Measurements from ENCODE around the gene C17orf107.
"Not testable (repeated sequence)": the region's sequence is repeated elsewhere in the genome, so short reads cannot be mapped to it uniquely, and the experiment has no call there.

Gene C17orf107

DNA sequence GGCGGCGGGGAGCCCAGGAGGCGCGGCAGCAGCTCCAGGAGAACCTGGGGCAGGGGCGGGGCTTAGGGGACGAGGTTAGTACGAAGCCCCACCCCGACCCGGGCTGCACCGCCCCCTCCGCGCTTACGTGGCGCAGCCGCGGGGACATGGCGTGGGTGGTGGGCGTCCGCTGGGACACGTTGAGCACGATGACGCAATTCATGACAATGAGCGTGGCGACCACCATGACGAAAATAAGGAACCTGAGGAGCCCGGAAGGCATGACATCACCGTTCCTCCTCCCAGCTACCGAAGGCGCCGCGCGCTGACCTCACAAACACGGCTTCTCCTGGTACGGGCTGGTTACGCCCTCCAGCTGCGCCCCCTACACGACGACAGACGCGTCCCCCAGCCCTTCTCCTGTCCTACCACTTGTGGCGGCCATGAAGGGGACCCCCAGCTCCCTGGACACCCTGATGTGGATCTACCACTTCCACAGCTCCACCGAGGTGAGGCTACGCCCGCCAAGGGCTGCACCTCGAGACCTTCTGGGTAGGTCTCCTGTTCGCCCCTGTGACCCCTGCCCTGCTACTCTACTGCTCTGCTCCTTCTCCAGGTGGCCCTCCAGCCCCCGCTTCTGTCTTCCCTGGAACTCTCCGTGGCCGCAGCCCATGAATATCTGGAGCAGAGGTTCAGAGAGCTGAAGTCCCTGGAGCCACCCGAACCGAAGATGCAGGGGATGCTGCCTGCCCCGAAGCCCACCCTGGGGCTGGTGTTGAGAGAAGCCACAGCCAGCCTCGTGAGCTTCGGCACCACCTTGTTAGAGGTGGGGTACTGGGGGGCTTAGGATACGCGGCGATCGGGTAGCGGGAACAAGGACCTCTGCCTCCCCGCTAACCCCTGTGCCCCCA is at the start of gene C17orf107:
TSS of gene C17orf107 (plus strand) at position 196 of the 890 bp plus-strand sequence. CDS start at position 423, 227 bp downstream.
- peak; percentile 36 for DNase-seq (ENCODE audit: low read depth)

DNA sequence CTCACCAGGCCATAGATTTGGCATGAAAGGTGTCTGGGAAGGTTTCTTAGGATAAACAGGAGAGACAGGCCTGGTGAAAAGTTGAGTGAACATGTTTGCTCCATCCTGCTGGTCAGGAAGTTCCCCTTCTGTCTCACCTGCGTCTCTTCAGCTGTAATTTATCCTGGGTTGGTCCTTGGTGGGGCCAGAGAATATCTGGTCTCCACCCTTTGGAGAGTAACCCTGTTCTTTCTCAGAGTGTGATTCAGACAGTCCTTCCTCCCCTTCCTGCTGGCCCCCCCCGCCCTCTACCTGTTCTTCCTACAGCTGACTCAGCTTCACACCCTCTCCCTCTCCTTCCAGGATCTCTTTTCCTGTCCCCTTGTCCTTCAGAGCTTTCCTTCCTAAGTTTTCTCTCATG is 49.1 kb upstream of the C17orf107 start:
- DNase-seq (ENCODE audit: low read depth) = no peak

DNA sequence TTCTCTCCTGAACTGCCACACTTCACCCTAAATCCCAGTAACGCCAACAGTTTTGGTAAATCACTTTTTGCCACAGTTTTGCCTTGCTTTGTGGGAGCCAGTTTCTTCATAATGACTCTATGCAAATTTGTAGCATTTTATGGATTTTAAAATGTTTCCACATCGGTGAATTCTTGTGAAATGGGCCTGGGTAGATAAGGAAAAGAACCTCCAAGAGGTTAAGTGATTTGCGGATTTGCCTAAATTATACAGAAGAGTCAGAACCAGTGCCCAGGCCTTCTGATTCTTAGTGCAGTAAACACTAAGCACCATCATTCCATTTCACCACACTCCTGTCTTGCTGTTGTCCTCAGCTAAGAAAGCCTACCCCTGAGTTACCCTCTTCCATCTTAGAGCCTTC is 48.3 kb upstream of the C17orf107 start:
- no peak for DNase-seq (ENCODE audit: low read depth)

DNA sequence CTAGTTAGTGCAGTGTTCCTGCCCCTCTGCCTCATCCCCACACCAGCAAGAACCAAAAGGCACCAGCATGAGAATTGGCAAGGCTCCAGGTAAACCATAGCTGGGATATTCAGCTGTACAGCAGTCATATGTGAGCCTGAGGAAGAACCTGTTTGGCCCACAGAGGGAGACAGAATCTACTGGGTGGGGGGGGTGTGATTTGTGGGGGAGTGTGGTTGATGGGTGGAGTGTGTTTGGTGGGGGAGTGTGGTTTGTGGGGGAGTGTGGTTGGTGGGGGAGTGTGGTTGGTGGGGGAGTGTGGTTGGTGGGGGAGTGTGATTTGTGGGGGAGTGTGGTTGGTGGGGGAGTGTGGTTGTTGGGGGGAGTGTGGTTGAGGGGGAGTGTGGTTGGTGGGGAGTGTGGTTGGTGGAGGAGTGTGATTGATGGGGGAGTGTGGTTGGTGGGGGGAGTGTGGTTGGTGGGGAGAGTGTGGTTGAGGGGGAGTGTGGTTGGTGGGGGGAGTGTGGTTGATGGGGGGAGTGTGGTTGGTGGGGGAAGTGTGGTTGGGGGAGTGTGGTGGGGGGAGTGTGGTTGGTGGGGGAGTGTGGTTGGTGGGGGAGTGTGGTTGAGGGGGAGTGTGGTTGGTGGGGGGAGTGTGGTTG is 46.6 kb upstream of the C17orf107 start:
- peak; percentile 29 for DNase-seq (ENCODE audit: low read depth)

DNA sequence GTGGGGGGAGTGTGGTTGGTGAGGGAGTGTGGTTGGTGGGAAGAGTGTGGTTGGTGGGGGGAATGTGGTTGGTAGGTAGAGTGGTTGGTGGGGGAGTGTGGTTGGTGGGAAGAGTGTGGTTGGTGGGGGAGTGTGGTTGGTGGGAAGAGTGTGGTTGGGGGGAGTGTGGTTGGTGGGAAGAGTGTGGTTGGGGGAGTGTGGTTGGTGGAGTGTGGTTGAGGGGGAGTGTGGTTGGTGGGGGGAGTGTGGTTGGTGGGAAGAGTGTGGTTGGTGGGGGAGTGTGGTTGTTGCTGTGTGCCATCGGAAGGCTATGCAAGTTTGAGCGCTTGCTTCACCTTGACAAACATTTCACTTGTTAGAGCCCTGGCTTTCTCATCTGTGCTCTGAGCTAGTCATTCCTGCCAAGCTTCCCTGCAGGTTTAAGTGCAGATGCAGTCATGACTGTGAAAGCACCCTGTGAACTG is 46.1 kb upstream of the C17orf107 start:
- no peak for DNase-seq (ENCODE audit: low read depth)

DNA sequence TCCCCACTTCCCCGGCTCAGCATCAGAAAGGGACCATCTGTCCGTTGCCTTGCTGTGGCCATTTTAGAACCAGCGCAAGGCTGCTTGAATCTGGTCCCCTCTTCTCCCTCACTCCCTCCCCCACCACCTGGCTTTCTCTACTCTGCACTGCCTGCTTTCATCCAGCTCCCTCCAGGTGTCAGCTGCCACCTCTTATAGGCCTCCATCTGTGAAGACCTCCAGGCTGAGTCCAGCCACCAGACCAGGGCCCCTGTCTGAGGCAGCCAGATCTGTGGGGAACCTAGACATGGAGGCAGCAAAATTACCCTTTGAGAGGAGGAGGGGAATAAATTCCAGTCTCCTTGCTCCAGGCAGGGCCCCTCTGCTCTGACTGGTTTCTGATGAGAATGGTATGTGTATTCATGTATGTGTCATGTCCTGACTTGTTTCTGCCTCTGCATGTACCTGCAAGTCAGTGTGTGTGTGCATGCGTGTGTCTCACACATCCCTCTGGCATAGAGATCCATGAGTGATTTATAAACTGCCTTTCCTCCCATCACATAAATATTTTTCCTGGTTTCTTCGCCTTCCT is 45.1 kb upstream of the C17orf107 start:
- DNase-seq (ENCODE audit: low read depth) = no peak

DNA sequence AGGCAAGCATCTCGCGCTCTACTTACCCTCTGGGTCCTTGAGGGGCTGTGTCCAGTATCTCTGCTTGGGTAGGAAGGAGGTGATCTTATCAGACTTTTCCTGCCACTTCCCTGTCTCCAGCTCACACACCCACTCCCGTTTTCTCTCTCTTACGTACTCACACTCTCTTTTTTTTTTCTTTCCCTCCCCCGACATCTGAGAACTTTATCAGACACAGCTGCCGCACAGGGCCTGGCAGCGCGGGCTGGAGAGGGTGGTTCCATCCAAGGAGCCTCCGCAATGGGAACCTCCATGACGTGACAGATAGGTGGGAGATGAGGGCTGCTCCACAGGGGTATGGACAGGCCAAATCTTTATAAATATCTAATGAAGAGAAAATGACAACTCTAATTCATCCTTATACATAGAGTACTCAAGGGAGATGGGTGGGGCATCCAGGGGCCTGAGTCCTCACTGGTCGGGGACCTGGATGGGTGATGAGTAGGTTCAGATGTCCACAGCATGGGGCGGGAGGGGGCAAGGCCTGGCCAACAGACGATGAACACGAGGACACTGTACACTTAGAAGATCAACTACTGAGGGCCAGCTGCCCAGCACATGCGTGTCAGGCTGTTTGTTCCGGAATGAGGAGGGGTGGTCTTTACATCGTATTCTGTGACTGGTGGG is 42.9 kb upstream of the C17orf107 start:
- no peak for DNase-seq (ENCODE audit: low read depth)

DNA sequence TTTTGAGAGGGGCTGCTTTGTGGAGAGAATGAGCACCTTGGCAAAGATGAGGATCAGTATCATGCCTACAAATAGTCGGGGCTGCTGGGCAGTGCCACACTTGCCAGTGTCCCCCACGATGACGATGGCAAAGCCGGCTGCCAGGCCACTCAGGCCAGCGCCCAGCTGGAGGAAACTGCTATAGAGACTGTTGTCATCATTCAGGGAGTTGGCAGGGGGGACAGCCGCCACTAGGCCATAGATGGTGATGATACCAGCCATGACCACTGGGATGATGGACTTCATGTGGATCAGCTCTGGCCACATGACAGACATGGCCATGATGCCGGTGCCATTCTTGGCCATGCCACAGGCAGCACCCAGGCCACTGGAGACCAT is 42.4 kb upstream of the C17orf107 start:
- no peak for DNase-seq (ENCODE audit: low read depth)

DNA sequence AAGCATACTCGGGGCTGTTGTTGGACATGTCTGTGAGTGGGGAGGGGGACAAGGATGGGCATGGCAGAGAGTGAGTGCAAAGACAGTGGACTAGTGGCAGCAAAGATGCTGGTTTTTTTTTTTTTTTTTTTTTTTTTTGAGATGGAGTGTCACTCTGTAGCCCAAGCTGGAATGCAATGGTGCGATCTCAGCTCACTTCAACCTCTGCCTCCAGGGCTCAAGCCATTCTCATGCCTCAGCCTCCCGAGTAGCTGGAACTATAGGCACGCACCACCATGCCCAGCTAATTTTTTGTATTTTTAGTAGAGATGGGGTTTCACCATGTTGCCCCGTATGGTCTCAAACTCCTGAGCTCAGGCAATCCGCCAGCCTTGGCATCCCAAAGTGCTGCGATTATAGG is 42.0 kb upstream of the C17orf107 start:
- DNase-seq (ENCODE audit: low read depth) = not testable (repeated sequence)

DNA sequence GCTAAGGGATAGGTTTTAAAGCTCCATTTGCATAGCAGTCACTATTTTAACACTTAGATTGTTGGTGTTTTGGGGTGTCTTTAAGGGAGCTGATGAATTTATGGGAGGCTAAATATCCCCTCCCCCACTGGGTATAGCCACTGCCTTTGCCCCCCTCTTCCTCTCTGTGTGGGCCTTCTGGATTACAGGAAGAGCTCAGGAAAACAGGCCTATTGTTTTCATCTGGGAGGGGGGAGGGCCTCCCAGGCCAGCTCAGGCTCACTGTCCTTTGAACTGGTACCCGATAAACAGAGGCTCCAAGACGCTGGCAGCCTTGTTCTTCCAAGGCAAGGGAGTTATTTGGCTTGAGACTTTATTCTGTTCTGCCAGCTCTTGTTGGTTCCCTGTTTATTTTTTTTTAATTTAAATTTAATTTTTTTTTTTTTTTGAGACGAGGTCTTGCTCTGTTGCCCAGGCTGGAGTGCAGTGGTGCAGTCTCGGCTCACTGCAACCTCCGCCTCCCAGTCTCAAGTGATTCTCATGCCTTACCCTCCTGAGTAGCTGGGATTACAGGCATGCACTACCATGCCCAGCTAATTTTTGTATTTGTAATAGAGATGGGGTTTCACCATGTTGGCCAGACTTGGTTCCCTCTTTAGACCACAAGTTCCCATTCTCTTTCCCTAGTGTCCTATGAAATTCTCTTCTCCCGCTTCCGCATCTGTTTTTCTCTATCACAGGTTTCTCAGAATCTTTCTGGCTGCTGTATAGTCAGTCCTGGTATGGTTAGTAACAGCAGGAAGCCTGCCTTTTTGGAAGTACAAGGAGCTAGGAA is 41.1 kb upstream of the C17orf107 start:
- no peak for DNase-seq (ENCODE audit: low read depth)

DNA sequence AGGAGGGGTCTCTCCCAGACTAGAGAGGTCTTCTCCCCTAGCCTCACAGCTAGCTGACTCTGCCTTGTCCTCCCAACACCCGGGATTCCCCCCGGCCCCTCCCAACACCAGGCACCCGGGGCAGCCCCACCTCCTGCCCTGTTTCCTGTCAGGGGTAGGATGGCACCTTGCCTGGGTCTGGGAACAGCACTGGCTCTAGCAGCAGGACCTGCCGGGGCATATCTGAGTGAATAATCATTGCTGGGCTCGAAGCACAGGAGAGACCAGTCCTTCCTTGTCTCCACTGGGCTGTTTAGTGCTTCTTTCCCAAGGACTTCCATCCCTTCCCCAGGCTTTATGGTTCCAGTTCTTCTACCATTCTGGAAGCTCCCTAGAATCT is 40.5 kb upstream of the C17orf107 start:
- no peak for DNase-seq (ENCODE audit: low read depth)

DNA sequence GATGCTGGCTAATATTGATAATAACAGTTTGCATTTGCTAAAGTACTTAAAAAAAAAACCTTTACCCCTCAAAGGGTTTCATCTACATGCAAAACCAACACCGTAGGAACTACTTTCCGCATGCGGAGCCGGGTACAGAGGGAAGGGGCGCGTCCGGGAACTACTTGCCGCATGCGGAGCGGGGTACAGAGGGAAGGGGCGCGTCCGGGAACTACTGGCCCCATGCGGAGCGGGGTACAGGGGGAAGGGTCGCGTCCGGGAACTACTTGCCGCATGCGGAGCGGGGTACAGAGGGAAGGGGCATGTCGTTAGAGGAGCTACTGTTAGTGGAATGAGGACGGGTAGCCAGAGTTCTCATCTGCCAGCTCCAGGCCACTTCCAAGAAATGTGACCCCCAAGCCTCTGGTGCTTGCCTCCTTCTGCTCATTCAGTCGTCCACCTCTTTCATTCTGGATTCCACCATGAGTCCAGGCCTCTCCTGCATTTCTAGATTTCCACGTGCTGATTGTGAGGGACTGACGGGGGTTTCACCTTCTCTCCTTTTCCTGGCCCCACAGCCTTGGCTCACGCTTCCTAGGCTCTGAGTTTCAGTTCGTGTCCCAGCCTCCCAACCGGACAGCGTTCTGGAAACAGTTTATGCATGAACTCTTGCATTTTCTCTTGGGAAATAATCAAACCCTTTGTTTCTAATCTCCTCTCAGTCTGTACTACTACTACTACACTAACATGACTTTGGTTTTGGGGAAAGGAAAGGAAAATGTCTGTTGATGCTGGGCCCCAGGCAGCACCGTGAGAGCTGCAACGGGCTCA is 39.3 kb upstream of the C17orf107 start:
- DNase-seq (ENCODE audit: low read depth) = no peak

DNA sequence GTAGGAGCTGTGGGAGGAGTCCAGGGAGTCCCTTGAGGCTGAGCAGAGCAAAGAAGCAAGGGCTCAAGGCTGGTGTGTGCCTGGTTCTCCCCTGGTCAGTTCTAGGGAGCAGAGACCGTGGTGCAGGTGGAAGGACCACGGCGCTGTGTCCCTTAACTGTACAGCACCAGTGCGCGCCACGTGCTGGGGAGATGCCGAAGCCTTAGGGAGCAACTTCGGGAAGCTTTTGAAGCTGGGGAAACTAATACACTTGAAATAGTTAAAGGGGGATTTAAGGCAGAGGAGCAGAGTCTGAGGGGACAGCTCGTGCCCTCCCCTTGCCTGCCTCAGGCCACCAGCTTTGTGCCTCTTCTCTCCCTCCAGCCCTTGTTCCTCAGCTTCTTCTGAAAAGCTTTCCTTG is 38.7 kb upstream of the C17orf107 start:
- no peak for DNase-seq (ENCODE audit: low read depth)

DNA sequence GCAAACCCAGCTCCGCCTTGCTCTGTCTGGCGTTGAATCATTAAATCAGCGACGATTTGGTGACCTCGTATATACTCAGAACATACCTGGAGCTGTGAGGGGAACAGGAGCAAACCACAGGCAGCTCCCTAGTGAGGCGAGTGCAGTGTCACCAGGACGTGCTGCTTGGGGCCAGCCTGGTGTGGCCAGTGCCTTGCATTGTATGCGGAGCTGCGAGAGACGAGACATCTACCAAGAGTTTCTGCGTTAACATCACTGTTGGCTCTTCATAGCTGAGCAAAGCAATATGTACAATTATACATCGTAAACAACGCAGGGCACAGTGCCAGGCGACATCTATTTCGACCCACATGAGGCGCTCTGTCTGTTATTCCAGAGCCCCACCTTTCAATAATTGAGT is 38.3 kb upstream of the C17orf107 start:
- no peak for DNase-seq (ENCODE audit: low read depth)

DNA sequence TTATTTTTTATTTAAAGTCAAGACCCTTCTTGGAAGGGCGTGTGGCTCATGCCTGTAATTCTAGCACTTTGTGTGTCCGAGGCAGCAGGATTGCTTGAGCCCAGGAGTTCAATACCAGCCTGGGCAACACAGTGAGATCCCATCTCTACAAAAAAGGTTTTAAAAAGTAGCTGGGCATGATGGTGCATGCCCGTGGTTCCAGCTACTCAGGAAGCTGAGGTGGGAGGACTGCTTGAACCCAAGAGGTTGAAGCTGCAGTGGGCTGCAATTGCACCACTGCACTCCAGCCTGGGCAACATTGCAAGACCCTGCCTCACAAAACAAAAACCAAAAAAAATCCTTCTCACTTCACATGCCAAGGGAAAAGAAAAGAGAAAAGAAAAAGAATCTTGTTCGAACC is 36.6 kb upstream of the C17orf107 start:
- no peak for DNase-seq (ENCODE audit: low read depth)

DNA sequence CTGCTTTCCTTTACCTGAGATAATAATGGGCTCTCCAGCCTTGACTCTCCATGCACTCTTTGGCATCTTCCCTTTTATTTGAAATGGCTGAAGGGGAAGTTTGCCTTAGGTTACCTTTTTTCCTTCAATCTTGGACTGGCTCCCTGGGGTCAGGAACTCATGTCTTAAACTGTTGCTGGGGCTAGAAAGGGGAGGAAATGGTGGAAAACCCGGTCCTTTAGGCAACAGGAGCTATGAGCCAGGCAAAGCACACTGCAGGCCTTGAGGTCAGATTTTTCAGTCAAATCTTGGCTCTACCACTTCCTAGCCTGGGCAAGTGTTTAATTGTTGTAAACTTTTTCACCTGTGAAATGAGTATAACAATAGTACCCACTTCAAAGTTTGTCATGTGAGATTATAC is 36.0 kb upstream of the C17orf107 start:
- no peak for DNase-seq (ENCODE audit: low read depth)

DNA sequence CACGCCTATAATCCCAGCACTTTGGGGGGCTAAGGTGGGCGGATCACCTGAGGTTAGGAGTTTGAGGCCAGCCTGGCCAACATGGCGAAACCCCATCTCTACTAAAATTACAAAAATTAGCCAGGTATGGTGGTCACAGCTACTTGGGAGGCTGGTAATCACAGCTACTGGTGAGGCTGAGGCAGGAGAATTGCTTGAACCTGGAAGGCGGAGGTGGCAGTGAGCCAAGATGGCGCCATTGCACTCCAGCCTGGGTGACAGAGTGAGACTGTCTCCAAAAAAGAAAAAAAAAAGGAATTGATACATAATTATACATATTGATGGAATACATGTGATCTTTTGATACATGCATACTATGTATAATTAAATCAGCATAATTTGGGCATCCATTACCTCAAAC is 31.8 kb upstream of the C17orf107 start:
- DNase-seq (ENCODE audit: low read depth) = not testable (repeated sequence)

DNA sequence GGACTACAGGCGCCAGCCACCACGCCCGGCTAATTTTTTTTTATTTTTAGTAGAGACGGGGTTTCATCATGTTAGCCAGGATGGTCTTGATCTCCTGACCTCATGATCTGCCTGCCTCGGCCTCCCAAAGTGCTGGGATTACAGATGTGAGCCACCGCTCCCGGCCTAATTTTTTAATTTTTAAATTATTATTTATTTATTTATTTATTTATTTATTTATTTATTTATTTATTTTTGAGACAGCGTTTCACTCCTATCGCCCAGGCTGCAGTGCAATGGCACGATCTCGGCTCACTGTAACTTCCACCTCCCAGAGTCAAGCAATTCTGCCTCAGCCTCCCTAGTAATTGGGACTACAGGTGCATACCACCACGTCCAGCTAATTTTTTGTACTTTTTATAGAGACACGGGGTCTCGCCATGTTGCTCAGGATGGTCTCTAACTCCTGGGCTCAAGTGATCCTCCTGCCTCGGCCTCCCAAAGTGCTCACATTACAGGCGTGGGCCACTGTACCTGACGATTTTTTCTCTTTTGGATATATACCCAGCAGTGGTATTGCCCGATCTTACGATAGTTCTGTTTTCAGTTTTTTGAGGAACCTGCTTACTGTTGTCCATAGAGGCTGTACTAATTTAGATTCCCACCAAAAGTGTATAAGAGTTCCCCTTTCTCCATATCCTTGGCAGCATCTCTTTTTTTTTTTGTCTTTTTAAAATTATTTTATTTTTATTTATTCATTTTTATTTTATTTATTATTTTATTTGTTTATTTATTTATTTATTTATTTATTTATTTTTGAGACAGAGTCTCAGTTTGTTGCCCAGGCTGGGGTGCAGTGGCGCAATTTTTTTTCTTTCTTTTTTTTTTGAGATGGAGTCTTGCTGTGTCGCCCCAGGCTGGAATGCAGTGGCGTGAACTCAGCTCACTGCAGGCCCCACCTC is 30.0 kb upstream of the C17orf107 start:
- DNase-seq (ENCODE audit: low read depth) = not testable (repeated sequence)

DNA sequence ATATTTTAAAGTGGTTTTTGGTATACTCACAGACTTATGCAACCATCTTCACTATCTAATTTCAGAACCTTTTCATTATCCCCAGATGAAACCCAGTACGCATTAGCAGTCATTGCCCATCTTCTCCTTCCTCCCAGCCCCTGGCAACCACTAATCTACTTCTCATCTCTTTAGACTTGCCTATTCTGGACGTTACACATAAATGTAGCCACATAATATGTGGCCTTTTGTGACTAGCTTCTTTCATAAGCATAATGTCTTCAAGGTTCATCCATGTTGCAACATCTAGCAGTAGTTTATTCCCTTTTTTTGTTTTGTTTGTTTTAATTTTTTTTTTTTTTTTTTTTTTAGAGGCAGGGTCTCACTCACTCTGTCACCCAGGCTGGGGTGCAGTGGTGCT is 28.5 kb upstream of the C17orf107 start:
- no peak for DNase-seq (ENCODE audit: low read depth)

DNA sequence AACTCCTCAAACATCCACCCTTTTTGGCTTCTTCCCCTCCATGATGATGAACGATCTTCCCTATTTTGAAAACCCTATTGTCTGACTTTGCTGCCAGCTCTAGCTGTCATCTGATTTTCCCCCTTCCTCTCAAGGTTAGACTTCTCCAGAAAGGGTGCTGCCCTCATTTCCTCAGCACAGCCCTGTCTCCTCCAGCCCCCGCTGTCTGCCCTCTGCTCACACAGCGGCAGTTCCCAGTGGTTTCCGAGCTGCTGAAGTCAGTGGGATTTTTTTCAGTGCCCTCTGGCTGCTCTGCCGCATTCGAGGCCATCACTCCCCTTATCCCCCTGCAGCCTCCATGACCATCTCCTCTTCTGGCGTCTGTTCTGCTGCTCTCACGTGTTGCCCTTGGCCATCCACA is 26.6 kb upstream of the C17orf107 start:
- no peak for DNase-seq (ENCODE audit: low read depth)
